OCI-M1 (cell line): ENCODE measurements around the gene ENPP1.

Experiments used
- DNase-seq: peaks from one replicate; lab custom pipeline; 2025; lab: John Stamatoyannopoulos, UW

The ENPP1 gene

DNA sequence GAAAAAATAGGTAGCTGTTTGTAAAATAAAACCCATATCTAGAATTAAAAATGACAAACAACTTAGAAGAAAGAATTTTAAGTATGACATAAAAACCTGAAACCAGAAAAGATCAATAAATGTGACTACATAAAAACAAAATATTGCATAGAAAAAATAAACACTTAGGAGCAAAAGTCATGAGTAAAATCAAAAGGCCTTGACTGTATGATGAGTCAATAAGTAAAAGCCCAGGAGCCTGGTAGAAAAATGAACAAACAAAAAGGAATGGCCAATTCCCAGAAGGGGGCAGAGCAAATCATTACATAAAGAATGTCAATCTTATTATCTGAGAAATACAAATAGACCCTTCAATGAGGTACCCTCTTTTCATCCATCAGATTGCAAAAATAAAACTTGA lies 20.7 kb upstream of the ENPP1 start:
- no peak for DNase-seq

DNA sequence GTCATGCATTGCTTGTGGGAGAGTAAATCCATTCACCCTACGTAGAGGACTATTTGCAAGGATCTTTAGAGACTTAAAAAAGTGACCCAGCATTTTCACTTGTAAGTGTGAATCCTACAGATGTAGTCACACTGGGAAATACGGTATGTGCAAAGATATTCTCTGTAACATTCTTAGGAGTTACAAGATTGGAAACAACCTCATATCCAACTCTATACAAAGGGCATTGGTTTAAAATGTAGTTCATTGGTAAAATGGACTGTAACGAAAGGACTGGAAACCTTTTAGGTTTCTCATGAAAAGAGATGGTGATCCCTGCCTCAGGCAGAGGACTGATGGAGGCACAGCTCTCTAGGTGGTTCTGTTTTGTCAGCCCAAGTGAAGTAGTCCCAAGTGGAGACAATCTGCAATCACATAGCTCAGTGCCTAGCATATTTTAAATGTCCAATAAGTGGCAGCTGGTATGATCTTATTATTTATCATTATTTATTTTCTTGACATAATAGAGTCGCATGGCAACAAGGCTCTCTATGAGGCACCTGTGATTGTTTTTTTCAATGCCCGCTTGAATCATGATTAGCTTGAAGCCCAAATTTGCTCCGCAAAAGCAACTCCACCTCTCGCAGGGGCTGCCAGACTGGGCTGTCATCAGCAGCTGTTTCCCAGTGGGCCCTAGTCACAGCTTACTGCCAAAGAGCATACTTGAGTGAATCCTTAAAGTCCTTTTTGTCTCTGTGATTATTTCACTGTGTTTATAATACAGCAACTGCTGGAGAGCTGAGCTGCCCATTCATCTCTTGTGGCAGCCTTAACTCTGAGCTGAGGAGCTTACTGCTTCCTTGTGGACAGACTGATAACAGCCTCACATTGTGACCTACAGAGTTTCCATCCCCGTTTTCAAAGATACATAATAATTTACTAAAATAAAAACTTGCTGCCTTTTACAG lies 19.8 kb upstream of the ENPP1 start:
- no peak for DNase-seq

DNA sequence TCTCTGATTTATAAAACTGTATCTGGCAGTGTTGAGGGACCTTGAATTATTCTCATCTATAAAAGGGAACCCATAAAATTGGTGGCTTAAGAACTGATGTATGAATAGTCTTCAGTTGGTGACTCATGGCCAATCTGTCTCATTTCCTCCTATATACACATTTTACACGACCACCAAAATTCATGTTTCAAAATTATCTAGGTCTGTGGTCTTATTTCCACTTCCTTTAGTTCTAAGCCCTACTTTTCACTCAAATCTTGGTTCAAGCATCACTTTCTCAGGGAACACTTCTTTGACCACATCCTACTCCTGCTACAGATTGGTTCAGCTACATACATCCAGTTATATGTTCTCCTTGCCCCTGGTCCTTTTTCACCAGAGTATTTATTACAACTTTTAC lies 18.6 kb upstream of the ENPP1 start:
- DNase-seq: no peak

DNA sequence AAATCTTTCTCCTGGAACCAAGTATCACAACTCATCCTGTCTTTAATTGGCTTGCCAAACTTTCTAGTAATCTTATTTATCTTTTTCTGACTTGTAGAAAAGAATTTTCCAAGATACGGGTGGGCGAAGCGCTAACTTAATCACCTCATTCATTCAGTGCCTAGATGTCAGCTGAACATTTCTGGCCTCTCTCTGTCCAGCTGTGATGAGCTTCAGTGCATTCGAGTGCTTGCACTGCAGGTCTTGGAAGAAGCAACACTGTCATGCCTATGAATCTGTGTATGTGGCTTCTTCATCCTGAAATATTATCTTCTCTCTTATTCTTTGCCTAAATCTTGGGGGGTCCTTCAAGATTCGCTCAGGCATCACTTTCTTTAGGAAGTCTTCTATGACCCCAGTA lies 16.3 kb upstream of the ENPP1 start:
- no peak for DNase-seq

DNA sequence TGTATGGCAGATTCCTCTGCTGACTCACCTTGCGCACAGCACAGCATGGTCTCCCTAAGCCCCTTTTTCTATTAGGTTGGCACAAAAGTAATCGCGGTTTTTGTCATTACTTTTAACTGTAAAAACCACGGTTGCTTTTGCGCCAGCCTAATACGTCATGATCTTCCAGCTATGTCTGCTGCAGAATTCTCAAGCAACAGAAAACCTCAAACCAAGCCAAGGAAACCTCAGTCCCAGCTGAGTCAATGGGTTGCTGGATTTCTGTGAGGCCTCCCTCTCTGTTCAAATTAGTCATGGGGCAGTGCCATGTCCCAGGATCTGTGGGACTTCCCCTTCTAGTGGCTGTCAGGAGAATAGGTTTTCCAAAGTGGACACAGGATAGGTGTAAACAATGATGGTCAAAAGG lies 15.7 kb upstream of the ENPP1 start:
- DNase-seq: no peak

DNA sequence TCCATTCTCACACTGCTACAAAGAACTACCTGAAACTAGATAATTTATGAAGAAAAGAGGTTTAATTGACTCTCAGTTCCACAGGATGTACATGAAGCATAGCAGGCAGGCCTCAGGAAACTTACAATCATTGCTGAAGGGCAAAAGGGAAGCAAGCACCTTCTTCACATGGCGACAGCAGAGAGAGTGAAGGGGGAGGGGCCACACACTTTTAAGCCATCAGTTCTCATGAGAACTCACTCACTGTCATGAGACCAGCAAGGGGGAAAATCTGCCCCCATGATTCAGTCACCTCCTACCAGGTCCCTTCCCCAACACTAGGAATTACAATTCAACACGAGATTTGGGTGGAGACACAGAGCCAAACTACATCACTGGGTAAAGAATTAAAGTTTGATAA lies 12.5 kb upstream of the ENPP1 start:
- no peak for DNase-seq

DNA sequence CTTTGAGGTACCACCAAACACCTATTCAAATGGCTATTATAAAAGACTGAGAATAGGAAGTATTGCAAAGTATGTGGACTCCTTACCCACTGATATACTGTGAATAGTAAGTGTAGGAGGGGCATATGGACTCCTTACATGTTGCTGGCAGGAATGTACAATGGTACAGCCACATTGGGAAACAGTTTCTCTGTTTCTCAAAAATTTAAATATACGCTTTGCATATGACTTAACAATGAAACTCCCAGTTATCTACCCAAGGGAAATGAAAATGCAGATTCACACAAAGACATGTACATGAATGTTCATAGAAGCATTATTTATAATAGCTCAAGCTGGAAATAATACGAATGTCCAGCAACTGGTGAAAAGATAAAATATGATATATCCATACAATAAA lies 5.5 kb upstream of the ENPP1 start:
- DNase-seq: no peak

DNA sequence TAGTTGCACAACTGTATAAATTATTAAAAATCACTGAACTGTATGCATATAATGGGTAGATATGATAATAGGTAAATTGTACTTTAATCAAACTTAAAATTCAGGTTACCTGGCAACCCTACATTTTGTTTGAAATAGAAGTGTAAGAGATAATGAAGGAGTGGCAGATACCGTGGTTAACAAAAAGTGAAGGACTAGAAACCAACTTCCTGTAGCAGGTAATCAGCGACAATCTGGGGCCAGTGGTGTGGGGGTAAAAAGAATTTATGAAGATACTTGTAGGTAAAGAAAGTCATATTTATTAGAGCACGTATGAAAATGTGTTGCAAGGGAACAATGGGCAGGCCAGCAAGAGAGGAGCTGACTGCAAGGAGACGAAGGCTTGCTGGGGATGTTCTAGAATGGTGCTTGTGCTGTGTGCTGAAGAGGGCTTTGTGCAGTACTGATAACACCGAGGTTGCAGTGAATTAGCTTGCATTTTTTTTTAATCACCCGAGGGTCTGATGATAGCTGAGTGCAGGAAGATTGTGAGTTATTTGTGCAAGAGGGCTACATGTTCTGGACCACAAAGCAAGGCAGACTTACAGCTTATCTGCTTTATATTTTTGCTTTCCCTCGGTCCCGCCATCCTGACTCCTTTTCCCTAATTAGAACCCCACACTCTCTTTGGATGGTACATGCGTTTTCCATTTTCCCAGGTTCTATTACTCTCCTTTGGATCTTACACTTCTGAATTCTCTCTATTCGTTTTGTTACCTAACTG lies 4.6 kb upstream of the ENPP1 start:
- DNase-seq: no peak

DNA sequence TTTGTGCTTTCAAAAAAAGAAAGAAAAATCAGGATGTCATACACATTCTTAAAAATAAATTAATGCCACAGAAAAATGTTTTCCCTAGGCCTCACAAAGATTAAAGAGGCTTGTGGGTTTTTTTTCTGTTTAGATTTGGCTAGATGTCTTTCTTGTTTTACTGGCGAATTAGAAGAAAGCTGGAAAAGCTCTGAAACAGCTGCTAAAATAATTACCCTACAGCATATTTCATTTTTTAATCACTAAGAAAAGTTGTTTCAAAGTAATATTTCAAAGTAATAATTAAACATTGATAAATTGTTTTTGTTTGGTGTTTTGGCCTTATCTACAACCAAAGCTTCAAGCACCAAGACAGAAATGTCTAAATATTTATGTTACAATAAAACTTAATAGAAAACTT lies 3.7 kb upstream of the ENPP1 start:
- no peak for DNase-seq

DNA sequence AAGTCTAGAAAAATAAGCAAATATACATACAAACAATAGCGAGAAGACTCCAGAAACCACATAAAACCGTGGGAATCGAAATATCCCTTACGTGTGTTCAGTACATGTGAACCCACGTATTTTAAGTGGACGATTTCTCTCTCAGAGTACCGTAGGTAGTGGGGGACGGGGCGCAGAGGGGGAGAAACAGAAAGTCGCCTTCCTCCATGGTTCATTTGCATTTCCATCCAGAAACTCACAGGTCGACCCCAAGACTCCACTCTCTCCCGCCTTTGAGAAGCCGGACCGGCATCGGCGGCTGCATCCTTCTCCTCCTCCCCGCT lies 538 bp upstream of the ENPP1 start:
- DNase-seq: no peak

DNA sequence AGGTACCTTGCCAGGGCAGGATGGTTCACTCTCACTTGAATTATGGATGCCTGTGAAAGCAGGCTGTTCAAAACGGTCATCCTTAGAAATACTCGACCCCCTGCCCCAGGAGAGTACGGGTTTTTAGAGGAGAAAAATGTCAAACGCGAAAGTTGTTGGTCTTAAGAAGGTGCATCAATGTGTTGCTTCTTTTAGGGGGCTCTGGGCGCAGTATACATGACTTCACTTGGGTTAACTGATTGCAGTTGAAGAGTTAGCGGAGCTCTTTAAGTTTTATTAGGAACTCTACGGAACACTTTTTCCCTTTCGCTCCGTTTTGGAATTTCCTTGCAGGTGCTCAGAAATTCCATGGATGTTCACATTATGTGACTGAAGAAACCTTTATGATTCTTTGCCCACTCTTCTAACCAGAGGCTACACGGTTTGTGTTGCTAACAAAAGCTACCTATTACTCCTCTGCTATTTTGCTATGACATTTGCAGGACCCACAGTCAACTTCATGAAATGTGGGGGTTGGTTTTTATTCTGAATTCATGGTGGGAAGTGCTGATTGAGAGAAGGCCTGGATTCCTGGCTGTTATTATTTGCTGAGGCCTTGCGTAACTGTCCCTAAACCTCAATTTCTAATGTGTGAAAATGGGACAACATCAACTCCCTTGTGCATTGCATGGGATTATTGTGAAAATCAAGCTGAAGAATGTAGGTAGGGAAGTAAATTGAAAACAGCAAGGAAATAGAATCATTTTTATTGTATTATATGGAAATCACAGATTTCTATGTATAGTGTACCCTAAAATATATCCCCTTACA lies 845 bp downstream of the ENPP1 start:
- DNase-seq: no peak

DNA sequence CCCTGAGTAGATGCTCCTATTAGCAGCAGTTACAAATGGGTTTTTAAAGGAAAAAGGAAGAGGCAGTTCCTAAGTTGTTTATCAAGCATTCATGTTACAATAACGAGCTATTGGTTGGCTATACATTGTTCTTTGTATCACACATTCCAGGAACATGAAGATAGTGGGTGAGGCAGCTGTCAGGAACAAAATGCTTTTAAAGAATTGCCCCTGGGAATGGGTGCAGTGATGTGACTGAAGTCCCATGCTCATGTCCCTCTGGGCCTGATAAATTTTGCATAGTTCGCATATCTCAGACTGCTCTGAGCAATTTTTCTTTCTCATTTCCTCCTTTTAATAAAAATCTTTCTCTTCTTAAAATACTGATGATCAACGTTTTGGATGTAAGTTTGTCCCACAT lies 3.7 kb downstream of the ENPP1 start:
- DNase-seq: no peak

DNA sequence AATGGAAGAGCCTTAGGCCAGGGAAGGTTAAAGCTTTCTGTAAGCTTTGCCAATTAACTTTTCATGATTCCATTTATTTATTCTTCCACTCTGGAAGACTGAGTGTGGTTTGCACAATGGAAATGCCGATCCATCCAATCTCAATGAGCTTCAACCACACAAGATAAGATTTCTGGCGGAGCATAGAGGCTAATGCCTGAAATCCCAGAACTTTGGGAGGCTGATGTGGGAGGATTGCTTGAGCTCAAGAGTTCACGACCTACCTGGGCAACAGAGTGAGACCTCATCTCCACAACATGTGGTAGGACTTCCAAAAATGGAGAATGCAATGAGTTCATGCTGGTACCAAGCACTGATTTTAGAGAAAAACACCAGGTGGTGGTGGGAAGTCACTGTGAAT lies 6.2 kb downstream of the ENPP1 start:
- DNase-seq: no peak

DNA sequence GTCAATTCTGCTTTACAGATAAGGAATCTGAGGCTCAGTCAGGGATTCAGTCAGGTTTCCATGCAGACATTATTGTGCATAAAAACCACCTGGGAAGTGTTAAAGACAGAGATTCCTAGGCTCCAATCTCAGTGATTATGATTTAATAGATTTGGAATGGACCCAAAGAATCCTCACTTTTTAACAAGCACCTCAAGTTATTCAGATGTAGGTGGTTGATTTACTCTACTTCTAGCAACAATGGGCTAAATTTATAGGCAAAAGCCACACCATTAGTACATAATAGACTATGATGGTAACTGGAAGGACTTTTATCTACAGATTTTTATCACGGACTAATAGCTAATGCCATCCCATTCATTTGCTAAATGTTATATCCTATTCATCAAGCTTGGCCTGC lies 9.0 kb downstream of the ENPP1 start:
- DNase-seq: no peak

DNA sequence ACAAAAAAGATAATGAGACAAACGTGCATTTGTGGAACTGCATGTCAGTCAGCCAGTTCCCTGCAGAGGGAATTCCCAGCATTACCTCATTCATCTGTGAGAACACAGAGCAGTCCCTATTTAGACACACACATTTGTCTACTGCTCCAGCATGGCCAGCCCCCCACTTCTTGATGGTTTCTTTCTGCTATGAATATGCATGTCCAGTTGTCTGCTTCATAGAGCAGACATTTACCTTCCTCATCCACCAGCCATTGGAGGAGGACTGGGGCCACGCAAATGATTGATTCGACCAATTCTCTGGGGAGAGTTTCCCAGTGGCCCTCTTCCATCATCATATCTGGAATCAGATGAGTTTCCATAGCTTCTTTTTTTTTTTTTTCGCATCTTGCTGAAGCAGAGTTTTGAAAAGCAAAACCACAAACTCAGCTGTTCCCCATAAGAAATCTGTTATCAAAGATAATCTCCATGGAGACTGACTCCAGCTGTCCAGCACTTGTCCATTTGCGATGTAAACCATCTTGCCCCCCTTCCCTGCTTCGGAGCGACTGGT lies 11.8 kb downstream of the ENPP1 start:
- DNase-seq: peak; percentile 88

DNA sequence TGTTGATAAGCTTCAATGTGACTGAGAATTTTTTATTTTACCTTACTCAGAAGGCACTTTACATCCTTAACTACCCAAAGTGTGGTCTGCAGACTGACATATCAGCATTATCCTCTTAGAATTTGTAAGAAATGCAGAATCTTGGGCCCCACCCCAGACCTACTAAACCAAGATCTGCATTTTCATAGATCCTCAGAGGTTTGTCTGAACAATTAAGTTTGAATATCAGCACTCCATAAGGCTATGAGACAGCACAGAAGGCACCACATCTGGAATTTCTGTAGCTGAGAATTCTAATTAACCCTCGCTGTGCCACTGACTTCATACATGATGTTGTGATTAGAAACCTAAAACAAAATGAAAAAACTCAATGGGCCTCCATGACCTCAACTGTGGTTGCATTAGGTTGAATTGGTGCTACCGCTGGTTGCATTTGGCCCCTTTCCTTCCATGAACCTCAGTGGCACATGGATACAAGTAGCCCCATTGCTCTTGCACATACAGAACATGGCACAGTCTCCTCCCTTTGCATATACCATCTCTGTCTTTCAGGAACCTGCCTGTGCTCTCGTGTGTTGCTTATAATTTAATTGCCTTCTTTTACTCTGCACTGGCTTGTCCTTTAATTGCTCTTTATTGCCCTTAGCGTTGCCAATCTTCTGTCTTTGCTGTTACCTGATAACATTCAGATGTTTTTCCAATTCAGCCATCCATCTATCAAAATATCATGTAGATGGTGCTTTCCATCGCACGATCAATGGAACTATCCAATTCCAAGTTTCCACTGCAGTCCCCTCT lies 13.4 kb downstream of the ENPP1 start:
- DNase-seq: no peak

DNA sequence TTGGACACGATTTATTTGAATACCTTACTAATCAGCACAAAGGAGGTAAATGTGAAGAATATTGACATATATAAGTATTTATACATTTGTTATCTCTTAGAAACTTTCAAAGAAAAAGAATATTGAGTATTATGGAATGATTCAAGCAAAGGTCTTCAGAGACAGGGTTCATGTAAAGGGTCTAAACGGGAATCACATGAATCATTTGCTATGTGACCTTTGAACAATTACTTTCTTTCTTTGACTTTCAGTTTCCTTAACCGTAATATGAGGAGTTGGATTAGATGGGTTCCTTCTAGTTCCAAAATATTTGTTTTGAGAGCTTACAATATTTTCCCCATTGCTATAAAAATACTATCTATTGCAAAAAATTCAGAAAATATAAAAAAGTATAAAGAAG lies 14.3 kb downstream of the ENPP1 start:
- no peak for DNase-seq

DNA sequence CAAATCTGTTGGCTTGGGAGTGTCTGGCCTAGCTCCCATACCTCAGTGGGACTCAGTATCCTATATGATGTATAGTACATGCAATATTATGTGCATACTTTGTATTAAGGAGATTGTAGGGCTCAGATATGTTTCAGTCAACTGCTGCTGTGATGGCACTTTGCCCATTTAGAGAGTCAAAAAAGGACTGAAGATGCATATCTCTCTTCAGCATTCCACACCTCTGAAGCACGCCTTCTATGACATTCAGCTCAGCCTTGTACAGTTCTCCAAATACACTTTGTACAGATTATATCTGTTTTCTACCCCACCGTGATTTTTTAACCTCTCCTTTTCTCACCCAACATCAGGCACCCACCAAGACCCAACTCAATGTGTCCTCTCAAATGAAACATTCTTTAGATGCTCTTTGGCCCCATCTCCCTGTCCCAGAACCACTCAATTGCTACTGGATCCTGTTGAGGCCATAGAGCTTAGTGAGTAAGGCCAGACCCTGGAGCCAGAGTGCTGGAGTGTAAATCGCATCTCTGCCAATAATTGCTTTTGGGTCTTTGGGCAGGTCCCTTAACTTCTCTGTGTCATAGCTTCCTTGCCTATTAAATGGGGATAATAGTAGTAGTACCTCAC lies 15.6 kb downstream of the ENPP1 start:
- no peak for DNase-seq

DNA sequence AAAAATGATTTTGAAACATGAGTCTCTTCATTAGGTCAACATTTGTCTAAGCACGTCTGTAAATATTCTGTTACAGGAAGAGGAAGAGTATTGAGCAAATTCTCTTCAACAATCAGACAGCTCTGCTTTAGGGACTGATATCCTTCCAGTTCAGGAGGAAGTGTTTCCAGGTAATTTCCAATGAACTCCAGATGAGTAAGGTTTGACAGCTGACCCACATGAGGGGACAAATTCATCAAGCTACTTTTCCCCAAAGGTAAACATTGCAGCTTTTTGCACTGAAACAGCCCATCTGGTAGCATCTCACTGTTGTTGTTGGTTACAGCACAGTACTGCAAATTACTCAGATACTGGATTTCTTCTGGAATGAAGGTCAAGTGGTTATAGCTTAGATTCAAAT lies 18.1 kb downstream of the ENPP1 start:
- DNase-seq: no peak

DNA sequence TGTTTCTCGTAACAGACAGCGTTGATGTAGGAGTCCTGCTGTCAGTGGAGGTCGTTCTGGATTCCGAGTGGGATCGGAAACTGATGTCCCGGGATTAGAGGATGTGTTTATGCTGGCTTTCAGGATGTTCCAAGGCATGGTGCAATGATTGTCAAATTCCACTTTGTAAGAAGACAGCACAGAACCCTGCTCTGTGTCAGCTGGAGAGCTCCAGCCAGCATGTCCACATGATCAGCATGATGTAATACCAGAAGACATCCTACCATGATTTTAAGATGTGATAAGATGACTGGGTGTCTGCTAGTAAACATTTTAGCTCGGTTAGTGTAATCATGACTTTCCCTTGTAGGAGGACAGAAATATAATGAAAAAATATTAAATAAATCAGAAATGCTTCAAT lies 20.3 kb downstream of the ENPP1 start:
- DNase-seq: peak; percentile 54

DNA sequence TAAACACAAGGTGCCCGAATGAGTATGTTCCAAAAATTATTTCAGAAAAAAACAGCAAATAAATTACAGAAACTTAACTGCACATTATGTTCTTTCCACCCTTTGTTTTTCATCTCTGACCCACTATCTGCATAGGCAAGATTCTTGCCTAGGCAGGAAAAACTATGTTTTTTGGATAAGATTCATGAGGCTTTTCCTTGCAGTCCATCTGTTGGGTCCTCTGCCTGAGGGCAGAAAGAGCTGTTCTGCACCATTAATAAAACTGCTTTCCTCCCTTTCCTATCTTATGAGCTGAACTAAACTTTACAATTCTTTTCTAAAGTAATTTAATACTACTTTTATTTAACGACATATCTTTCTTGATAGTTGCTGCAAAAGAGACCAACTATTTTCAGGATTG lies 21.1 kb downstream of the ENPP1 start:
- no peak for DNase-seq
